IMR-90 (cell line): ENCODE results near the gene MSH2.

Experiments
- RAD21 ChIP-seq: IDR thresholded peaks from 2 replicates; pipeline ENCODE4 v1.6.1; 2012; ENCODE audit warnings: low read length, improper control_type of control experiment
- RCOR1 ChIP-seq: IDR thresholded peaks from 2 replicates; pipeline ENCODE4 v1.6.1; 2012; ENCODE audit warnings: mild to moderate bottlenecking, low read length, improper control_type of control experiment; ENCODE audit not compliant: insufficient replicate concordance
- TF ChIP-seq, protein P1 (sequence below): conservative IDR thresholded peaks from 2 replicates; pipeline ENCODE4 v1.5.1; 2012; ENCODE audit warnings: mild to moderate bottlenecking, low read depth, low read length, improper control_type of control experiment

DNA sequence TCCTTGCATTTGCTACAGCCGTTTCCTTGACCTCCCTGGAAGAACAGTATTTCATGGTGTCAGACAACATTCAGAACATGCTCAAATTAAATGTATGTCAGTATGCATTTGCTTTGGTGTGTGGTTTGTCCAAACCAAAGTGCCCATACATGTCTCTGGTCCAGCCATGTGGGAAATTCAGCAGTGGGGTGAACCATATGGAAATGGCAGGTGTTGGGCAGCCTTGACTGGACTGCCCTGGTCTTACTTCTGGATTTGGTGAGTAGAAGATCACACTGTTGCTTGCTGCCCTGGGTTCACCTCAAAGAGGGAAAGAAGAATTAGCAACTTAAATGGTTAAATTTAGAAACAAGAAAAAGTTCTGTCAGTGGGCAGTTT, 84.5 kb downstream of the MSH2 start:
- TF ChIP-seq RCOR1 (no peak), RAD21 (no peak)
- TF ChIP-seq, protein P1, sequence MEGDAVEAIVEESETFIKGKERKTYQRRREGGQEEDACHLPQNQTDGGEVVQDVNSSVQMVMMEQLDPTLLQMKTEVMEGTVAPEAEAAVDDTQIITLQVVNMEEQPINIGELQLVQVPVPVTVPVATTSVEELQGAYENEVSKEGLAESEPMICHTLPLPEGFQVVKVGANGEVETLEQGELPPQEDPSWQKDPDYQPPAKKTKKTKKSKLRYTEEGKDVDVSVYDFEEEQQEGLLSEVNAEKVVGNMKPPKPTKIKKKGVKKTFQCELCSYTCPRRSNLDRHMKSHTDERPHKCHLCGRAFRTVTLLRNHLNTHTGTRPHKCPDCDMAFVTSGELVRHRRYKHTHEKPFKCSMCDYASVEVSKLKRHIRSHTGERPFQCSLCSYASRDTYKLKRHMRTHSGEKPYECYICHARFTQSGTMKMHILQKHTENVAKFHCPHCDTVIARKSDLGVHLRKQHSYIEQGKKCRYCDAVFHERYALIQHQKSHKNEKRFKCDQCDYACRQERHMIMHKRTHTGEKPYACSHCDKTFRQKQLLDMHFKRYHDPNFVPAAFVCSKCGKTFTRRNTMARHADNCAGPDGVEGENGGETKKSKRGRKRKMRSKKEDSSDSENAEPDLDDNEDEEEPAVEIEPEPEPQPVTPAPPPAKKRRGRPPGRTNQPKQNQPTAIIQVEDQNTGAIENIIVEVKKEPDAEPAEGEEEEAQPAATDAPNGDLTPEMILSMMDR = no peak
